A172 (cell line): ENCODE data around the gene SIRPA. TPM values are rescaled to one million over a fixed set of nuclear protein-coding genes. Genes with fewer than 3 reads are reported as not detected.

Source experiments
- DNase-seq: peaks from one replicate; pipeline ENCODE4 v3.0.0-alpha.2; 2015; ENCODE audit warnings: low spot score
- total RNA-seq: library from RNA; depleted of rRNA; stranded (reverse); fragments of >200 nt; shearing (Covaris generic); gene quantifications from 2 replicates; pipeline ENCODE4 v1.2.3, GENCODE V29; 2014

Gene SIRPA
- total RNA-seq, 1 experiment from 2014 or later = 10.5 TPM

GRCh38 chr20:1870323-1870722 lies 24.9 kb upstream of the SIRPA start:
- no peak for DNase-seq

- no peak for DNase-seq
Observed at GRCh38 chr20:1870792-1871550, 24.2 kb upstream of the SIRPA start.

DNA sequence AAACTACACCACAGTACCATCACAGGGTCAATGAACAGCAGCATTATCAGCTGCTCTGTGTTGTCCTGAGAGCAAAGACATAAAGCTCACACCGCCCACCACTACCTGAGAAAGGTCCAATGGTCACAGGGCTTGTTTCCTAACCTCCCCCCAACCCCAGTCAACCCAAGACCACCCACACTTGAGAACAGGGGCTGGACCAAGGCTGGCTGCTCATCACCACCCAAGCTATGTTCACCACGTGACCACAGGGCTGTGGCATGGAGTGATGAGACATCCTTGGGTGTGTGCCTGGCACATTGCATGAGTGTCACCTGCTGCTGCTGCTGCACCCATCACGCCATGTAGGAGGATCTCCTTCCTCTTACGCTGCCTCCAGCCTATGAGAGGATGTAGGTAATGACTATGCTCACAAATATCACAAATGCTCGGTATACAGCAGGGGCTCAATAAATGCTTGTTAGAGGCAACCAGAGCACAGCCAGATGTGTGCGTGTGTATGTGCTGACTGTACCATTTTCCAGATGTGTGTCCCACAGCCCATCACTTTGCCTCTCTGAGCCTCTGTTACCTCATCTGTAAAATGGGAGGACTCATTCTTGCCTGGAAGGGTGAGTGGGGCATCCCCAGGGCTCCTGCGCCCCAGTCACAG lies 23.3 kb upstream of the SIRPA start:
- DNase-seq = peak; percentile 27

- DNase-seq = no peak
Observed at GRCh38 chr20:1872459-1873097, 22.6 kb upstream of the SIRPA start.

GRCh38 chr20:1874450-1875182 lies 20.6 kb upstream of the SIRPA start:
- no peak for DNase-seq

- no peak for DNase-seq
Observed at GRCh38 chr20:1875183-1875554, 20.0 kb upstream of the SIRPA start.

- no peak for DNase-seq
Observed at GRCh38 chr20:1875762-1876161, 19.4 kb upstream of the SIRPA start.

- DNase-seq = no peak
Observed at GRCh38 chr20:1876217-1876921, 18.8 kb upstream of the SIRPA start.

GRCh38 chr20:1876975-1877608 lies 18.1 kb upstream of the SIRPA start:
- DNase-seq = no peak

DNA sequence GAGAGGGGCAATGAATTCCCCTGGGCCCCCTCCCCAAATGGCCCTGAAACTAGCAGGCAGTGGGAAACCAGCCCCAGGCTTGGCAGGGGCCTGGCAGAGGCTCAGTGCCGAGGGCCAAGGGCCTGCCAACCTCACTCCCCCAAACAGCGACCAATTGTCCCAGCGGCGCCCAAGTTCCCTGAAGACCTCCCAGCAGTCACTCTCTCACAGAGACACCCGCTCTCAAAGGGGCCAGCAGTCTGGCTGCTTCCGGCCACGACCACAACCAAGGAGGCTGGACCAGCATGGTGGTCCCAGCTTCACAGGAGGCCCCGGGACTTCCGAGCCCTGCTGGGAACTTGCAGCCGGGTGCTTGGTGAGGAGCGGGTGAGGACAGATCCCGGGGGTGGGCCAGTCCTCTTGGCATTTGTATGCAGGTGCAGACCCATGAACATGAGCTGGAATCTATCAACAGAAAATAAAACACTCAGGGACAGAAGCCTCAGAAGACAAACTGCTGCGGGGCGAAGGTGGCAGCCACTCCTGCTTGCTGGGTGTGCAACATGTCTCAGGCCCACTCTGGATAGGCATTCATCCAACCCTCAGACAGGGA lies 17.5 kb upstream of the SIRPA start:
- DNase-seq = no peak

DNA sequence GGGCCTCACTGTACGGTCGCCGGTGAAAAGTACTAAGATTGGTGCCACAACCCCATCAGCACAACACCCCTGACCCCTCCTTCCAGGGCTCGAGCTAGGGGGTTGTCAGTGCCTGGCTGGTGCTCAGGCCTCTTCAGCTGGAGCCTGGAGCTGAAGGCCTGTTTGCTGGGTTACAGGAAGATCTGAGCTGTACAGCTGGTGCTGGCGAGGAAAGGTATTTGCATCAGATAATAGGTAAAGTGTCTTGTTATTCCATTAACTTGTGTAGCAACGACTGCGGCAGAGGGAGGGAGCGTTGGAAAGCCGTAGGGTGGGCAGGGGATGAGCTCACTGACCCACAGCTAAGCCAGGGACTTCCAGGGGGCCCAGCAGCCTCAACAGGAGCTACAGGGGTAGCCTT lies 15.8 kb upstream of the SIRPA start:
- DNase-seq = no peak

DNA sequence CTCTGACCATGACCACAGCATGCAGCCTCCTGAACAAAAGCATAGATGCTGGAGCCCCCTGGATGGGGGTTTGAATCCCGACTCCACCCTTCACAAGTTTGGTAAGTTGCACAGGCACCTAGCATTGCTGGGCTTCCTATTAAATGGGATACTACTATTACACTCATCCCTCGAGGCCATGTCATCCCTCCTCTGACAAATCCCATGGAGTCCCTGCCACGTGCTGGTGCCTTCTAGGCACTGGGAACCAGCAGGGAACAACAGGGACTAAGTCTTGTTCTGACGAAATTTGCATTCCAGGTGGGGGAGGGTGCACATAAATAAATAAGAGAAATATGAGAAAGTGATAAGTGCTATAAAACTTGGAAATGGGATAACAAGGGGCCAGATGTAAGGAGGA lies 15.3 kb upstream of the SIRPA start:
- DNase-seq = no peak

DNA sequence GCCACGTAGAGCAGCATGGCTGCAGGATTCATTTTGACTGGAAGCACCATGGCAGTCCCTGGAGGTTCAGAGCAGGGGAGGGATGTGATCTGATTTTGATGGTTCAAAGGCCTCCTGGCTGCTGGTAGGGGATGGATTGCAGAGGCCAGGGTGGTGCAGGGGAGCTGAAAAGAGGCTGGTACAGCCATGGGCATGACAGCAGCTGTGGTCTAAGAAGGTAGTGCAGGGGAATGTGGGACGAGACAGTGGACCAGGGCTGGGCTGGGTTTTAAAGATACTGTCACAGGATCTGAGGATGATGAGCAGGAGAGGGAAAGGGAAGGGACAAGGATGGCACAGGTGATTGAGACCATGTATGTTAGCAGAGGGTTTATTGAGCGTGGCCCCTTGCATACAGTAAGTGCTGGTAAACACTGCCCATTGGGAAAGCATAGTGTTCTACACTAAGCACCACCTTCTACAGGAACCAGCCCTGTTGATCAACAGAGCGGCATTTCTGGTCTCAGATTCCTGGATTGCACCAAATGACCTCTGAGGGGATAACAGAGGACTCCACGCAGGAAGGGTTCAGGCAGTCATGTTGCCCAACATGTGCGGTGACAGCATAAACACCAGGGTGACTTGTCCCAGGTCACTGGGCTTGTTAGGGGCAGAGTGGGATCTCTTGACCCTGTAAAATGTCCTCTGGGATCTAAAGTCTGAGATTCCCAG lies 14.5 kb upstream of the SIRPA start:
- DNase-seq = no peak

DNA sequence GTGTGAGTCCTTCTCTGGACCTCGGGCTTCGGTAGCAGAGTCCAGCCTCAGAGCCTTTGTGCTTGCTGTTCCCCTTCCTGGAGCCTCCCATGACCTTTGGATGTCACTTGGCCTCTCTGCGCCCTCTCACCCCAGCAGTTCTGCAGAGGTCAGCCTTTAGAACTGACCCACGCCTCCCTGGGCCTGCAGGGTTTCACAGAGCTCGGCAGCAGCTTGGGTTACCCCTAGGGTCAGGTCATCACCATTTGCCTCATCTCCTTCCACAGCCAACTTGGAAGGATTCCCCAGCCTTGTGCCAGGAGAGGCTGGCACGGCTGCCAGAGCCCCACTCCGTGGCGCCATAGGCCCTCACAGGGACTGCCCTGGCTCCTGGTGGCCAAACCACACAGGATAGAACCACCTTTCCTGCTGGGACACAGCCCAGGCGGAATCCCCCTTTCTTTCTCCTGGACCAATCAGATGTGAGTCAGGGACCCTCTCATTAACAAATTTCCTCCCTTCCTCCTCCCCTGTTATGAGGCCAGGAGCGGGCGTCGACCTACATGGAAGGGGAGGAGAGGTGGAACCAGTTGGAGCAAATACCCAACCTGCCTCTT lies 13.9 kb upstream of the SIRPA start:
- DNase-seq = peak; percentile 15

DNA sequence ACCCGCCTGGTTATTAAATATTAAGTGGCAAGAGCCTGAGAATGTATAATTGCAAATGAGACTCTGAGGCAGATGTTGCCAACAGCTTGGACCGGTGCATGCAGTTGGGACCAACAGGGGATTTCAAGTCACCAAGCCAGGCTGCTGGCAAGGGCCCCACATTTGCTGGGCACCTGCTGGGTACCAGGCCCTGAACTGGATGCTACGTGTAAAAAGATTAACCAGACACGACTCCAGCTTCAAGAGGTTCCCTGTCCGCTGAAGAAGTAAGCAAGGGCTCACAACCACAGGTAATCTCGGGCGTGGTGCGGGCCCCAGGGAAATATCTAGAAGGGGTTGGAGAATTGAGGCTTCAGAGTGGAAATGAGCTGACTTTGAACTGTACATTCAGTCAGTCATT lies 13.2 kb upstream of the SIRPA start:
- DNase-seq = no peak

DNA sequence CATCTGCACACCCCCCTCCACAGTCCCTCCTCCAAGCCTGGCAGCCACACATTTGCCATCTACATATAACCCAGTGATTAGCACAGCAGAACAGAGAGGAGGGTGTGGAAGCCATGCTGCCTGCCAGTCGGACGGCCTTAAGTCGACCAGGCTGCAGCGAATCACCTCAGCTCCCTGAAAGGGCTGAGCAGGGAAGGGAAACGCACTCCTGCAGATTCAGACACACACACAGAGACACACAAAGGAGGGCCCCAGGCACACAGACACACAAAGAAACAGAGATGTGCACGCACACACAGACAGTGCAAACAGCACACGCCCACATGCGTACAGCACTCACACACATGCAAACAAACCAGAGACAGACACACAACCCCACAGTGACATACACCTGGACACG lies 11.2 kb upstream of the SIRPA start:
- DNase-seq = no peak

GRCh38 chr20:1885254-1885653 lies 10.0 kb upstream of the SIRPA start:
- DNase-seq = no peak

GRCh38 chr20:1885940-1886693 lies 9.1 kb upstream of the SIRPA start:
- no peak for DNase-seq

DNA sequence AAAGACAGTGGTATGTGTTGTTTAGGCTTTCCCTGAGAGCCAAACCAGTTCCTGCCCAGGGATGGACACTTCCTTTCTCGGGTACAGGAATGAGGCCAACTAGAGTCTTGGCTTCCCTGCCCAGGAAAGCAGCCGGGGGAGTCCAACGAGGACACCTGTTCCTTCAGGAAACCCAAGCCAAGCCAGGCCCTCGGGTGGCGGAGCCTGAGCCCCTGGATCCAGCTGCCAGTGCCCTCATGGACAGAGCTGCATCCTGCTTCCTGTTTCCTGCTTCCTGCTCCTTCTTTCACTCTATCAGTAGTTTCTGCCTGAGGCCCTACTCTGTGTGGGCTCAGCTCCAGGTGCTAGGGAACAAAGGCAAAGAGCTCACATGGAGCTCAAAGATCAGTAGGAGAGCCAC lies 7.9 kb upstream of the SIRPA start:
- no peak for DNase-seq
